GM12878 (cell line): ENCODE measurements around the gene PDGFD. TPM values are rescaled to one million over a fixed set of nuclear protein-coding genes. Genes with fewer than 3 reads are reported as not detected.

Source experiments
- ATAC-seq: fragments of 200-7000 bp; cut with Tn5 transposase; 3 replicates; pipeline ENCODE4 v1.9.1; 2020; ENCODE audit warnings: mild to moderate bottlenecking, moderate library complexity
- BruUV-seq: library from RNA; stranded (reverse); fragments of 400-500 nt; replicated peaks from 2 replicates; lab custom pipeline; 2021; lab: Mats Ljungman, UMichigan
- CTCF ChIA-PET: fragments of 300-600 bp; sonication (Branson Sonifier 250); formaldehyde crosslinking; extraction: SDS; loops from one replicate; lab custom pipeline; 2021; ENCODE audit warnings: inconsistent platforms; lab: Yijun Ruan, JAX
- POLR2A ChIA-PET: fragments of 350-600 bp; formaldehyde crosslinking; extraction: SDS; loops from one replicate; lab custom pipeline; 2021; ENCODE audit warnings: inconsistent platforms; lab: Charles Lee
- RAD21 ChIA-PET: fragments of 300-600 bp; sonication (Branson Sonifier 250); formaldehyde crosslinking; loops from one replicate; lab custom pipeline; 2023; ENCODE audit warnings: antibody characterized with exemption; ENCODE audit not compliant: unreplicated experiment; lab: Charles Lee
- SMC1A ChIA-PET: fragments of 300-600 bp; sonication (Branson Sonifier 250); formaldehyde crosslinking; loops from one replicate; lab custom pipeline; 2023; ENCODE audit not compliant: unreplicated experiment, uncharacterized antibody; lab: Charles Lee
- DNase-seq: peaks from one replicate; pipeline ENCODE4 v3.0.0-alpha.2; 2011; ENCODE audit warnings: low read depth, low spot score
- FAIRE-seq: peaks from 3 replicates; lab custom pipeline; 2011; peaks lifted over from hg19 to GRCh38; lab: Jason Lieb, UNC
- H2AFZ ChIP-seq: 2 replicates; pipeline ENCODE4 v1.6.0; 2011; ENCODE audit warnings: low read depth, low read length, control low read depth; ENCODE audit not compliant: control insufficient read depth
- H3K27ac ChIP-seq: 2 replicates; pipeline ENCODE4 v1.5.1; 2011; ENCODE audit warnings: control low read depth; ENCODE audit not compliant: control insufficient read depth, insufficient read depth
- H3K27me3 ChIP-seq, 2 experiments: replicated peaks in 1 of 2; 2 replicates each; pipeline versions ENCODE4 v1.6.0 to v1.6.1; 2011; ENCODE audit warnings: low read length in 1 of 2; ENCODE audit not compliant: control insufficient read depth in 2 of 2, insufficient read depth in 2 of 2
- H3K36me3 ChIP-seq, 2 experiments: 2 replicates each; pipeline ENCODE4 v1.5.1; 2011; ENCODE audit warnings: low read length in 1 of 2; ENCODE audit not compliant: control insufficient read depth in 2 of 2, insufficient read depth in 2 of 2
- H3K4me1 ChIP-seq: 2 replicates; pipeline ENCODE4 v1.6.1; 2011; ENCODE audit warnings: mild to moderate bottlenecking, low read length, moderate library complexity, mixed read lengths; ENCODE audit not compliant: control insufficient read depth, insufficient read depth
- H3K4me2 ChIP-seq: 2 replicates; pipeline ENCODE4 v1.6.0; 2011; ENCODE audit warnings: control low read depth; ENCODE audit not compliant: control insufficient read depth, insufficient read depth
- H3K4me3 ChIP-seq: fragments of 200-600 bp; sonication (generic); 2 replicates; pipeline ENCODE4 v1.5.1; 2016
- H3K79me2 ChIP-seq: 2 replicates; pipeline ENCODE4 v1.6.0; 2011; ENCODE audit warnings: low read length; ENCODE audit not compliant: control insufficient read depth, insufficient read depth
- H3K9ac ChIP-seq: 2 replicates; pipeline ENCODE4 v1.8.0; 2011; ENCODE audit warnings: low read length, control low read depth, mixed read lengths; ENCODE audit not compliant: control insufficient read depth, insufficient read depth
- H3K9me3 ChIP-seq: replicated peaks from 3 replicates; pipeline ENCODE4 v1.5.1; 2011; ENCODE audit warnings: mild to moderate bottlenecking, low read length; ENCODE audit not compliant: control insufficient read depth, insufficient read depth
- H4K20me1 ChIP-seq: 2 replicates; pipeline ENCODE4 v1.6.0; 2011; ENCODE audit not compliant: control insufficient read depth, insufficient read depth
- BCL11A ChIP-seq: IDR thresholded peaks from 2 replicates; pipeline ENCODE4 v1.6.1; 2011; ENCODE audit warnings: low read depth, low read length
- BHLHE40 ChIP-seq, 2 experiments: fragments of 450-650 bp in 1 of 2; IDR thresholded peaks; 2 replicates each; pipeline ENCODE4 v1.6.1; 2011 to 2017; ENCODE audit warnings: low read depth in 2 of 2, borderline replicate concordance in 1 of 2, improper control_type of control experiment in 1 of 2, low read length in 1 of 2, mild to moderate bottlenecking in 1 of 2
- HDAC2 ChIP-seq: fragments of 200-600 bp; sonication (generic); IDR thresholded peaks from 2 replicates; pipeline ENCODE4 v1.6.1; 2017
- POLR2AphosphoS2 ChIP-seq: IDR thresholded peaks from 2 replicates; pipeline ENCODE4 v1.6.1; 2011; ENCODE audit warnings: low read depth, mild to moderate bottlenecking, low read length, improper control_type of control experiment, moderate library complexity
- SMARCA5 ChIP-seq: fragments of 450-650 bp; IDR thresholded peaks from 2 replicates; pipeline ENCODE4 v1.6.1; 2017; ENCODE audit warnings: mild to moderate bottlenecking
- SMC3 ChIP-seq: IDR thresholded peaks from 2 replicates; pipeline ENCODE4 v1.6.1; 2011; ENCODE audit warnings: low read length, improper control_type of control experiment, borderline replicate concordance
- TCF7 ChIP-seq: IDR thresholded peaks from 2 replicates; pipeline ENCODE4 v1.6.1; 2014; ENCODE audit warnings: antibody characterized with exemption, borderline replicate concordance
- ZNF384 ChIP-seq: IDR thresholded peaks from 2 replicates; pipeline ENCODE4 v1.6.1; 2012; ENCODE audit warnings: low read depth, mild to moderate bottlenecking, low read length, improper control_type of control experiment, borderline replicate concordance
- in situ Hi-C: fragments of 300-500 bp; cut with MboI; formaldehyde crosslinking; loops from 9 replicates; pipeline ENCODE4 v1.14.3; 2018; ENCODE audit warnings: mixed read lengths
- intact Hi-C: fragments of 100-400 bp; cut with micrococcal nuclease; formaldehyde crosslinking; loops from one replicate; pipeline ENCODE4 v1.14.2; 2022; ENCODE audit not compliant: unreplicated experiment
- polyA plus RNA-seq, 11 experiments: library from polyadenylated mRNA; depleted of rRNA in 4 of 11; unstranded in 6 of 11; stranded (reverse) in 5 of 11; fragments of >200 nt; fragmentation: Nextera tagmentation in 4 of 11; fragmentation: Illumina TruSeq in 1 of 11; extraction: Ambion mirVana in 4 of 11; extraction: Trizol in 1 of 11; gene quantifications; 1 replicate in 1 of 11; 2 replicates in 10 of 11; pipeline versions ENCODE4 v1.2.1 to v1.2.3, GENCODE V29; 2011 to 2016; ENCODE audit warnings: inconsistent platforms in 2 of 11, missing spikeins in 2 of 11, low read depth in 1 of 11
- total RNA-seq, 4 experiments: library from RNA; depleted of rRNA in 3 of 4; stranded (reverse); fragments of >200 nt in 3 of 4; fragmentation: Illumina TruSeq in 1 of 4; extraction: Trizol in 1 of 4; gene quantifications; 2 replicates each; pipeline versions ENCODE4 v1.2.1 to v1.2.3, GENCODE V29; 2013 to 2021
- TF ChIP-seq, protein P1 (sequence below): IDR thresholded peaks from 2 replicates; pipeline ENCODE4 v1.6.1; 2012; ENCODE audit warnings: low read length, inconsistent platforms
- TF ChIP-seq, protein P2 (sequence below): fragments of 450-650 bp; IDR thresholded peaks from 2 replicates; pipeline ENCODE4 v1.6.1; 2018; ENCODE audit warnings: mild to moderate bottlenecking, low read depth, moderate library complexity; ENCODE audit not compliant: partially characterized antibody
- TF ChIP-seq, protein P3 (sequence below): fragments of 450-650 bp; IDR thresholded peaks from 2 replicates; pipeline ENCODE4 v1.6.1; 2017; ENCODE audit warnings: antibody characterized with exemption, mild to moderate bottlenecking, moderate library complexity
- TF ChIP-seq, protein P4 (sequence below): fragments of 450-650 bp; IDR thresholded peaks from 2 replicates; pipeline ENCODE4 v1.6.1; 2018; ENCODE audit warnings: borderline replicate concordance, mild to moderate bottlenecking; ENCODE audit not compliant: partially characterized antibody
- TF ChIP-seq, protein P5 (sequence below): IDR thresholded peaks from 2 replicates; pipeline ENCODE4 v1.6.1; 2011; ENCODE audit warnings: low read depth, low read length, improper control_type of control experiment, borderline replicate concordance

Gene PDGFD
- total and polyA plus RNA-seq, 10 of the 15 experiments (the other 5 are each of a cell fraction or from before 2014, with no cell fraction given) = 0.05 to 0.13 TPM; not detected in 8

DNA sequence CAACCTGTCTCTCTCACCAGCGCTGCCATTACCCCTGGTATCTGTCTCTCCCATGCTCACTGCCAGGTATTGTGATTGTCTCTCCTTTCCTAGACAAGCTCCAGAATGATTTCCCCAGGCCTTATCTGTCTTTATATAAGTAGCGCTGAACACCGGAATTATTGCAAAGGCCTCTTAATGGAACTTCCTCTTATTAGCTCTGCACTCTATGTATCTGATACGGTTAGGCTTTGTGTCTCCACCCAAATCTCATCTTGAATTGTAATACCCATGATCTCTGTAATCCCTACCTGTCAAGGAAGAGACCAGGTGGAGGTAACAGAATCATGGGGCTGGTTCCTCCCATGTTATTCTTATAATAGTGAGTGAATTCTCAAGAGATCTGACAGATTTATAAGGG lies 88.2 kb downstream of the PDGFD start (continued):
- TF ChIP-seq, protein P1, sequence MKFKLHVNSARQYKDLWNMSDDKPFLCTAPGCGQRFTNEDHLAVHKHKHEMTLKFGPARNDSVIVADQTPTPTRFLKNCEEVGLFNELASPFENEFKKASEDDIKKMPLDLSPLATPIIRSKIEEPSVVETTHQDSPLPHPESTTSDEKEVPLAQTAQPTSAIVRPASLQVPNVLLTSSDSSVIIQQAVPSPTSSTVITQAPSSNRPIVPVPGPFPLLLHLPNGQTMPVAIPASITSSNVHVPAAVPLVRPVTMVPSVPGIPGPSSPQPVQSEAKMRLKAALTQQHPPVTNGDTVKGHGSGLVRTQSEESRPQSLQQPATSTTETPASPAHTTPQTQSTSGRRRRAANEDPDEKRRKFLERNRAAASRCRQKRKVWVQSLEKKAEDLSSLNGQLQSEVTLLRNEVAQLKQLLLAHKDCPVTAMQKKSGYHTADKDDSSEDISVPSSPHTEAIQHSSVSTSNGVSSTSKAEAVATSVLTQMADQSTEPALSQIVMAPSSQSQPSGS = no peak
- TF ChIP-seq, protein P2, sequence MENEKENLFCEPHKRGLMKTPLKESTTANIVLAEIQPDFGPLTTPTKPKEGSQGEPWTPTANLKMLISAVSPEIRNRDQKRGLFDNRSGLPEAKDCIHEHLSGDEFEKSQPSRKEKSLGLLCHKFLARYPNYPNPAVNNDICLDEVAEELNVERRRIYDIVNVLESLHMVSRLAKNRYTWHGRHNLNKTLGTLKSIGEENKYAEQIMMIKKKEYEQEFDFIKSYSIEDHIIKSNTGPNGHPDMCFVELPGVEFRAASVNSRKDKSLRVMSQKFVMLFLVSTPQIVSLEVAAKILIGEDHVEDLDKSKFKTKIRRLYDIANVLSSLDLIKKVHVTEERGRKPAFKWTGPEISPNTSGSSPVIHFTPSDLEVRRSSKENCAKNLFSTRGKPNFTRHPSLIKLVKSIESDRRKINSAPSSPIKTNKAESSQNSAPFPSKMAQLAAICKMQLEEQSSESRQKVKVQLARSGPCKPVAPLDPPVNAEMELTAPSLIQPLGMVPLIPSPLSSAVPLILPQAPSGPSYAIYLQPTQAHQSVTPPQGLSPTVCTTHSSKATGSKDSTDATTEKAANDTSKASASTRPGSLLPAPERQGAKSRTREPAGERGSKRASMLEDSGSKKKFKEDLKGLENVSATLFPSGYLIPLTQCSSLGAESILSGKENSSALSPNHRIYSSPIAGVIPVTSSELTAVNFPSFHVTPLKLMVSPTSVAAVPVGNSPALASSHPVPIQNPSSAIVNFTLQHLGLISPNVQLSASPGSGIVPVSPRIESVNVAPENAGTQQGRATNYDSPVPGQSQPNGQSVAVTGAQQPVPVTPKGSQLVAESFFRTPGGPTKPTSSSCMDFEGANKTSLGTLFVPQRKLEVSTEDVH = no peak
- TF ChIP-seq, protein P3, sequence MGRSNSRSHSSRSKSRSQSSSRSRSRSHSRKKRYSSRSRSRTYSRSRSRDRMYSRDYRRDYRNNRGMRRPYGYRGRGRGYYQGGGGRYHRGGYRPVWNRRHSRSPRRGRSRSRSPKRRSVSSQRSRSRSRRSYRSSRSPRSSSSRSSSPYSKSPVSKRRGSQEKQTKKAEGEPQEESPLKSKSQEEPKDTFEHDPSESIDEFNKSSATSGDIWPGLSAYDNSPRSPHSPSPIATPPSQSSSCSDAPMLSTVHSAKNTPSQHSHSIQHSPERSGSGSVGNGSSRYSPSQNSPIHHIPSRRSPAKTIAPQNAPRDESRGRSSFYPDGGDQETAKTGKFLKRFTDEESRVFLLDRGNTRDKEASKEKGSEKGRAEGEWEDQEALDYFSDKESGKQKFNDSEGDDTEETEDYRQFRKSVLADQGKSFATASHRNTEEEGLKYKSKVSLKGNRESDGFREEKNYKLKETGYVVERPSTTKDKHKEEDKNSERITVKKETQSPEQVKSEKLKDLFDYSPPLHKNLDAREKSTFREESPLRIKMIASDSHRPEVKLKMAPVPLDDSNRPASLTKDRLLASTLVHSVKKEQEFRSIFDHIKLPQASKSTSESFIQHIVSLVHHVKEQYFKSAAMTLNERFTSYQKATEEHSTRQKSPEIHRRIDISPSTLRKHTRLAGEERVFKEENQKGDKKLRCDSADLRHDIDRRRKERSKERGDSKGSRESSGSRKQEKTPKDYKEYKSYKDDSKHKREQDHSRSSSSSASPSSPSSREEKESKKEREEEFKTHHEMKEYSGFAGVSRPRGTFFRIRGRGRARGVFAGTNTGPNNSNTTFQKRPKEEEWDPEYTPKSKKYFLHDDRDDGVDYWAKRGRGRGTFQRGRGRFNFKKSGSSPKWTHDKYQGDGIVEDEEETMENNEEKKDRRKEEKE = no peak
- TF ChIP-seq BCL11A (no peak), HDAC2 (no peak)

DNA sequence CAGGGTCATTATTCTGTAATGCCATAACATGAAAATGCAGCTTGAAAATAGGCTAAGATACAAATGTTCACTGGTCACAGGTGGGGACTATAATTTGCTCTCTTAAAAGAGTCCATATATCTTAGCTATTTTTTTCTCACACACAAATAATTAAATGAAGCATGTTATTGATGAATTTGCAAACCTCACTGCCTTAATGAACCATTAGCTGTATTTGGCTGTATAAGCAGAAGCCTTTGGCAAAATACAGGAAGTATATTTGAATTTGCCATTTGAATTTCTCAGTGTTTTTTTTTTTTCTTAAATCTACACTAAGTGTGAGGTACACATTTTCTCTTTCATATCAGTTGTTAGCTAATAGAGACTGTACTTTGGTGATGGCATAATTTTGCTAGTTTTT lies 88.9 kb downstream of the PDGFD start:
- in situ Hi-C loops = no loop called here
- RAD21 ChIA-PET = no interaction called here
- no TSS peak for BruUV-seq
- SMC1A ChIA-PET = interaction anchor here (0.6 to 0.8 kb wide), 3 partner anchors 56 to 288 kb away, joined by 3 read pairs; no protein-coding TSS in a partner anchor
- intact Hi-C loops = no loop called here
- Histone ChIP-seq H3K4me2 (no peak overlapping the region), H3K27me3 (no peaks in the 10 kb centered on the region; a peak in 1 of 4 replicates), H2AFZ (no peak overlapping the region), H3K4me3 (no peak overlapping the region), H3K27ac (no peak overlapping the region), H3K36me3 (no peaks in the 10 kb centered on the region), H3K9ac (no peak overlapping the region), H3K9me3 (no peaks in the 10 kb centered on the region), H3K79me2 (no peaks in the 10 kb centered on the region), H4K20me1 (no peaks in the 10 kb centered on the region), H3K4me1 (no peaks in the 10 kb centered on the region)
- POLR2A ChIA-PET = no interaction called here
- no peak for DNase-seq
- FAIRE-seq = no peak
- ATAC-seq = no peak
- CTCF ChIA-PET = no interaction called here
- no peak for TF ChIP-seq SMC3
- no peak for TF ChIP-seq TCF7
- no peak for TF ChIP-seq BHLHE40 (IDR thresholded peaks at IDR 0.05; ENCODE audit: borderline replicate concordance in 1 of 2, low read depth in 2 of 2, low read length in 1 of 2)
- TF ChIP-seq ZNF384 = no peak
- TF ChIP-seq, protein P4, sequence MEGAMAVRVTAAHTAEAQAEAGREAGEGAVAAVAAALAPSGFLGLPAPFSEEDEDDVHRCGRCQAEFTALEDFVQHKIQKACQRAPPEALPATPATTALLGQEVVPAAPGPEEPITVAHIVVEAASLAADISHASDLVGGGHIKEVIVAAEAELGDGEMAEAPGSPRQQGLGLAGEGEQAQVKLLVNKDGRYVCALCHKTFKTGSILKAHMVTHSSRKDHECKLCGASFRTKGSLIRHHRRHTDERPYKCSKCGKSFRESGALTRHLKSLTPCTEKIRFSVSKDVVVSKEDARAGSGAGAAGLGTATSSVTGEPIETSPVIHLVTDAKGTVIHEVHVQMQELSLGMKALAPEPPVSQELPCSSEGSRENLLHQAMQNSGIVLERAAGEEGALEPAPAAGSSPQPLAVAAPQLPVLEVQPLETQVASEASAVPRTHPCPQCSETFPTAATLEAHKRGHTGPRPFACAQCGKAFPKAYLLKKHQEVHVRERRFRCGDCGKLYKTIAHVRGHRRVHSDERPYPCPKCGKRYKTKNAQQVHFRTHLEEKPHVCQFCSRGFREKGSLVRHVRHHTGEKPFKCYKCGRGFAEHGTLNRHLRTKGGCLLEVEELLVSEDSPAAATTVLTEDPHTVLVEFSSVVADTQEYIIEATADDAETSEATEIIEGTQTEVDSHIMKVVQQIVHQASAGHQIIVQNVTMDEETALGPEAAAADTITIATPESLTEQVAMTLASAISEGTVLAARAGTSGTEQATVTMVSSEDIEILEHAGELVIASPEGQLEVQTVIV = no peak
- TF ChIP-seq POLR2AphosphoS2 = no peak
- TF ChIP-seq, protein P5, sequence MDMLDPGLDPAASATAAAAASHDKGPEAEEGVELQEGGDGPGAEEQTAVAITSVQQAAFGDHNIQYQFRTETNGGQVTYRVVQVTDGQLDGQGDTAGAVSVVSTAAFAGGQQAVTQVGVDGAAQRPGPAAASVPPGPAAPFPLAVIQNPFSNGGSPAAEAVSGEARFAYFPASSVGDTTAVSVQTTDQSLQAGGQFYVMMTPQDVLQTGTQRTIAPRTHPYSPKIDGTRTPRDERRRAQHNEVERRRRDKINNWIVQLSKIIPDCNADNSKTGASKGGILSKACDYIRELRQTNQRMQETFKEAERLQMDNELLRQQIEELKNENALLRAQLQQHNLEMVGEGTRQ = no peak
- TF ChIP-seq SMARCA5 = no peak
